Nephron progenitor cell (in vitro differentiated cells): Measurements from ENCODE around the gene MPIG6B.
A peak's percentile ranks its signal among the peaks of the same experiment; 100 is the strongest.

ENCODE experiments used
- DNase-seq: peaks from one replicate; pipeline ENCODE4 v3.0.0; 2021
- H3K27ac Mint-ChIP-seq: 2 replicates; pipeline ENCODE4 v1.8.0; 2021; ENCODE audit warnings: mild to moderate bottlenecking, moderate library complexity, mixed read lengths
- H3K27me3 Mint-ChIP-seq: 2 replicates; pipeline ENCODE4 v1.8.0; 2021; ENCODE audit warnings: mild to moderate bottlenecking, low read depth, mixed read lengths; ENCODE audit not compliant: poor library complexity
- H3K36me3 Mint-ChIP-seq: 2 replicates; pipeline ENCODE4 v1.8.0; 2021; ENCODE audit warnings: low read depth, mixed read lengths
- H3K4me1 Mint-ChIP-seq: 2 replicates; pipeline ENCODE4 v1.8.0; 2021; ENCODE audit warnings: mixed read lengths
- H3K4me3 Mint-ChIP-seq: 2 replicates; pipeline ENCODE4 v1.8.0; 2021; ENCODE audit warnings: mild to moderate bottlenecking, moderate library complexity, mixed read lengths
- H3K9me3 Mint-ChIP-seq: 2 replicates; pipeline ENCODE4 v1.8.0; 2021; ENCODE audit warnings: mild to moderate bottlenecking, moderate library complexity, mixed read lengths
- CTCF ChIP-seq: fragments of 200-600 bp; sonication (generic); IDR thresholded peaks from 2 replicates; pipeline ENCODE4 v1.5.0; 2021; ENCODE audit warnings: antibody characterized with exemption

MPIG6B gene

GRCh38 chr6:31762878-31763618 is 39.9 kb downstream of the MPIG6B start:
- H3K27ac Mint-ChIP-seq: peak overlapping the region; percentile 33
- H3K4me3 Mint-ChIP-seq: no peak overlapping the region

GRCh38 chr6:31763619-31763940 is 40.4 kb downstream of the MPIG6B start:
- Mint-ChIP-seq H3K27ac (peak overlapping the region; percentile 33), H3K36me3 (peaks cover 44% of the 10 kb centered on the region), H3K9me3 (no peaks in the 10 kb centered on the region), H3K4me1 (peaks cover 49% of the 10 kb centered on the region), H3K4me3 (no peak overlapping the region), H3K27me3 (peaks cover 8% of the 10 kb centered on the region)
- TF ChIP-seq CTCF: no peak
- no peak for DNase-seq

More at GRCh38 chr6:31762878-31763618, 39.9 kb downstream of the MPIG6B start:
- peaks cover 49% of the 10 kb centered on the region for H3K36me3 Mint-ChIP-seq
- H3K4me1 Mint-ChIP-seq: peaks cover 49% of the 10 kb centered on the region
- peaks cover 11% of the 10 kb centered on the region for H3K27me3 Mint-ChIP-seq
- DNase-seq: no peak
- no peaks in the 10 kb centered on the region for H3K9me3 Mint-ChIP-seq
- TF ChIP-seq CTCF: no peak

- no peak for DNase-seq
- no peaks in the 10 kb centered on the region for H3K9me3 Mint-ChIP-seq
- peaks cover 38% of the 10 kb centered on the region for H3K36me3 Mint-ChIP-seq
- H3K27ac Mint-ChIP-seq: no peak overlapping the region
- peaks cover 49% of the 10 kb centered on the region for H3K4me1 Mint-ChIP-seq
- peaks cover 8% of the 10 kb centered on the region for H3K27me3 Mint-ChIP-seq
- TF ChIP-seq CTCF: no peak
- H3K4me3 Mint-ChIP-seq: no peak overlapping the region
Observed at GRCh38 chr6:31764198-31764597, 41.0 kb downstream of the MPIG6B start.

GRCh38 chr6:31765559-31765909 is 42.4 kb downstream of the MPIG6B start:
- DNase-seq: no peak
- no peak overlapping the region for H3K4me3 Mint-ChIP-seq
- peaks cover 49% of the 10 kb centered on the region for H3K4me1 Mint-ChIP-seq
- no peak for TF ChIP-seq CTCF
- peaks cover 8% of the 10 kb centered on the region for H3K27me3 Mint-ChIP-seq
- no peaks in the 10 kb centered on the region for H3K9me3 Mint-ChIP-seq
- H3K36me3 Mint-ChIP-seq: peaks cover 24% of the 10 kb centered on the region
- H3K27ac Mint-ChIP-seq: no peak overlapping the region

GRCh38 chr6:31765910-31766794 is 43.0 kb downstream of the MPIG6B start:
- Mint-ChIP-seq H3K27ac (no peak overlapping the region), H3K4me3 (peak overlapping the region; percentile 73), H3K27me3 (peaks cover 8% of the 10 kb centered on the region), H3K9me3 (no peaks in the 10 kb centered on the region), H3K4me1 (peaks cover 46% of the 10 kb centered on the region), H3K36me3 (peaks cover 18% of the 10 kb centered on the region)
- peak; percentile 26 for DNase-seq
- no peak for TF ChIP-seq CTCF
